GM18867 (cell line): ENCODE data around the gene SLC16A4.

Source experiments
- ATAC-seq: cut with Tn5 transposase; IDR thresholded peaks from one replicate; pipeline ENCODE4 v1.9.1; 2021; ENCODE audit warnings: mild to moderate bottlenecking, moderate library complexity; ENCODE audit not compliant: unreplicated experiment

Gene SLC16A4

DNA sequence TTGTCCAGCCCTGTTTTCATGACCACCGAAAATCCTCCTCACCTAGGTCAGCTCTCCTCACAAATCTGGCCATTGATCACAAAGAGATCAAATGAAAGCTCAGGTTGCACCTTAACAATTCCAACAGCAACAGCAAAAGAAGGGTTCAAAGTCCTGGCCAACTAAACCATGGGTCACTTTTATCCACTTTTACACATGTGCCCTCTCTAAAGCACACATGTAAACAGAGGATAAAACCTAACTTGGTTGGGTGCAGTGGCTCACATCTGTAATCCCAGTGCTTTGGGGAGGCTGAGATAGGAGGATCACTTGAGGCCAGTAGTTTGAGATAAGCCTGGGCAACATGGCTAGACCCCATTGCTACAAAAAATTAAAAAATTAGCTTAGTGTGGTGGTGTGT lies 55.6 kb downstream of the SLC16A4 start:
- no peak for ATAC-seq

DNA sequence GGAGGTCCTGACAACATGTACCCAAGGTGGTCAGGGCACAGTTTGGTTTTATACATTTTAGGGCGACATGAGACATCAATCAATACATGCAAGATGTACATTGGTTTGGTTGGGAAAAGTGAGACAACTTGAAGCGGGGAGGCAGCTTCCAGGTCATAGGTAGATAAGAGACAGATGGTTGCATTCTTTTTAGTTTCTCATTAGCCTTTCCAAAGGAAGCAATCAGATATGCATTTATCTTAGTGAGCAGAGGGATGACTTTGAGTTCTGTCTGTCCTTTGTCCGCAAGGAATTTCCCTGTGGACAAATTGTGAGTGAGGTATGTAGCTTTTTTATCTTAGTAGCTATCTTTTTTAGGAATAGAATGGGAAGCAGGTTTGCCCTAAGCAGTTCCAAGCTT lies 62.1 kb downstream of the SLC16A4 start:
- ATAC-seq: no peak

DNA sequence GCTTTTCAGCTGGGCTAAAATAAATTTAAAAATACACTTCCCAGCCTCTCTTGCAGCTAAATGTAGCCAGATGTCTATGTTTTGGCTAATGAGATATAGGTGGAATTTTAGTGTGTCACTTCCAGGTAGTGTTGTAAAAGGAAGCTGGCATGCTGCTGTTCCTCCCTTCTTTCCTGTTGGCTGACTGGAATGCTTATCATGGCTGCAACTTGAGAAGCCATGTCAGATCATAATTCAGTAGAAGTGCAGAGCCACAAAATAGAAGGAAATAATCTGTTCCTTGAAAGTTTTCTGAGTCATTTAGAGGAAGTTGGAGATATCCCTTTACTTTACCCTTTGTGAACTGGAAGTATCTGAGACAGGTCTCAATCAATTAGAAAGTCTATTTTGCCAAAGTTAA lies 62.6 kb downstream of the SLC16A4 start:
- ATAC-seq: no peak

DNA sequence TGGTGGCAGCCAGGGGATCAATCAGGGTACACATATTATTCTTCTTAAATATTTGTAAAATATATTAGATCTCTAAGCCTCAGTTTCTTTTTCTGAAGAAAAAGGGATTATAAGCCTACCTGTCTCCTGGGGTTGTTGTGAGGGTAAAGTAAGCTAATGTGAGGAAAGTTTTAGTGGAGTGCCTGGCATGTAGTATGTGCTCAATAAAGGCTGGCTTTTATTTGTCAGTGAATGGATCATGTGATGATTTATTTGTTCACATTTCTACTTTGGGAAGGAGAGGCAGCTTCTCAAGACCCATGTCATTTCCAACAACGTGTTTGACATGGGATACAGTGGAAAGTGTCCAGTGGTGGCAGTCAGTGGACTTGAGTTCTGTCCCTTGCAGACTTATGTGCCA lies 64.0 kb downstream of the SLC16A4 start:
- ATAC-seq: no peak

DNA sequence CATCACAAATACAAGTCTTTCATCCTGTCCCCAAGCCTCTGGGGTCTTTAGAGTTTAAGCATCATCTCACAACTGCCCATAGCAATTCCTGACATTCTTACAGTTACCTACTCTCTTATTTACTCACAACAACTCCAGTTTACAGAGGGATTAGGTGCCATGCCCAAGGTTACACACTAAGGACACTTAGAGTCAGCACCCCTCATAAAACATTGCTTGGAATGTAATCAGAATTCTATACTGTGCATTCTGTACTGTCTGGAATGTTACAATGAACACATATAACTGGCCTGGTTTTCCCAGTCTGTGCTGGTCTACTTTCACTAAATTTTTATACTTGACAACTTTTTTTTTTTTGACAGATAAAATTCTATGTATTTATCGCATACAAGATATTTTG lies 66.2 kb downstream of the SLC16A4 start:
- no peak for ATAC-seq

DNA sequence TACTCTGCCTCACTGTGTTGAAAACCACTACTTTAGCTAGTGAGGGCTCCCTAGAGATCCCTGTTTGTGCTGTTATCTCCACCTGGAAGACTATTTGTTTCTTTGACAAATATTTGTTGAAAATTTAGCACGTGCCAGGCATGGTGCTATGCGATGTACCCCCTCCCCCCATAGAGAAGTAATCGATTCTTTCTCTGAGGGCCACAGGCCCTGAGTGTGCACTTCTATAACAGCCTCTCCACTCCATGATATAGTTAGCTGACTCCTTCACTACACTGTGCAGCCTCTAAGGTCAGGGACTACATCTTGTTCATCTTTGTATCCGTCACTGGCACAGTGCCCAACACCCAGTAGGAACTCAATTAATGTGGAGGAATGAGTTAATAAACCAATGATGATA lies 69.0 kb downstream of the SLC16A4 start:
- no peak for ATAC-seq

DNA sequence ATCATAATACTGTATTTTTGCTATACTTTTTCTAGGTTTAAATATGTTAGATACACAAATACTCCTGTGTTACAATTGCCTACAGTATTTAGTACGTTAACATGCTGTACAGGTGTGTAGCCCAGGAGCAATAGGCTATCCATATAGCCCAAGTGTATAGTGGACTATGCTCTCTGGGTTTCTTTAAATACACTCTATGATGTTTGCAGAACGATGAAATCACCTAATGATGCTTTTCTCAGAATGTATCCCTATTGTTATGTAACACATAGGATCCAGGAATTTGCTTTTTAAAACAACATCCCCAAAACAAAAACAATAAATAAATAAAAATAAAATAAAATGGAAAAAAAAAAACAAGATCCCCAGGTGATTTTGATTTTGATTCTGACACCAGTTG lies 69.8 kb downstream of the SLC16A4 start:
- ATAC-seq: no peak

DNA sequence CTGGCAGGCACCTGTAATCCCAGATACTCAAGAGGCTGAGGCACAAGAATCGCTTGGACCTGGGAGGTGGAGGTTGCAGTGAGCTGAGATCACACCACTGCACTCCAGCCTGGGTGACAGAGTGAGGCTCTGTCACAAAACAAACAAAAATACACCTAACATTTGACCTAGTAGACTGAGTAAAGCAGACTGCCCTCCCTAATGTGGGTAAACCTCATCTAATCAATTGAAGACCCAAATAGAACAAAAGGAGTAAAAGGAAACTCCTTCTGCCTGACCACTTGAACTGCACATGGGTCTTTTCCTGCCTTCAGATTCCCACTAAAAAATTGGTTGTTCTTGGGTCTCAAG lies 70.7 kb downstream of the SLC16A4 start:
- ATAC-seq: no peak

DNA sequence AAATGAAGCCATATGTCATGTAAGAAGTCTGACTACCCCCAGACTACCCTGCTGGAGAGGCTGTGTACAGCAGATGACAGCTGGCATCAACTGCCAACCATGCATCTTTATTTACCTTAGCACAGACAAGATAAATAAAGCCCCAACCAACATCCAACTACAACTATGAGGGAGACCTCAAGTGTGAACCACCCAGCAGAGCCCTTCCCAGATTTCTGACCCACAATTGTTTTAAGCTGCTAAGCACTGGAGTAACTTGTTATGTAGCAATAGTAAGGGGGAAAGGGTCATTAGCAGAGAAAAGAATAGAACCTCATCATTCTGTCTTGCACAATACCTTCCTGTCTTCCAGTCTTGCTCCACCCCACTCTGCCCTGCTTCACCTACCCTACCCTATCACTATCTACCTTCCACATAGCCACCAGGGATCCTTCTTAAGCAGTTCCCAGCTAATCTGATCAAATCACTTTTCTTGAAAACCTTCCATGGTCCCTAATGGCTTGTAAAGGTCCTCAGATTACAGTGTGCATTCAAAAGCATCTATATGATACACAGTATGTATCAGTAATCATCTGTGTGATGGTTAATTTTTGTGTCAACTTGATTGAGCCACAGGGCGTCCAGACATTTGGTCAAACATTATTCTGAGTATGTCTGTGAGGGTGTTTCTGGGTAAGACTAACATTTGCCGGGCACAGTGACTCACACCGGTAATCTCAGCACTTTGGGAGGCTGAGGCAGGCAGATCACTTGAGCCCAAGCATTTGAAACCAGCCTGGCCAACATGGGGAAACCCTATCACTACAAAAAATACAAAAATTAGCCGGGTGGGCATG lies 71.3 kb downstream of the SLC16A4 start:
- ATAC-seq: no peak

DNA sequence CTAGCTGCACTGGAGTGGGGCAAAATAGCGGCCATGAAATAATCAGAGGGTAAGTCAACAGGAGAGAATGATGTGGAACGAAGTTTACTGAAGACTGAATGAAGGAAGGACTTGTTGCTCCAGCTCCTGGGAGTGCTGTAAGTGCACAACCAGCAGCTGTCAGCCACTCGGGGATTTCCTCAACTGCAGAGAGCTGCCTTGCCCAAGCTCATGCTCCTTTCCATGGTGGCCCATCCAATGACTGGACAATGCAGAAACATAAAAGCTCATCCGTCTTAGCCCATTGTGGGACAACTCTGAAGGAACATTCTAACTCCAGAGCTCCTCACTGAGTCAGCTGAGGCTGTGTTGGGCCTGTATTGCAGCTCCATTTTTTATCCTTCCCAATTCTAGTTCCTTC lies 72.8 kb downstream of the SLC16A4 start:
- ATAC-seq: no peak

DNA sequence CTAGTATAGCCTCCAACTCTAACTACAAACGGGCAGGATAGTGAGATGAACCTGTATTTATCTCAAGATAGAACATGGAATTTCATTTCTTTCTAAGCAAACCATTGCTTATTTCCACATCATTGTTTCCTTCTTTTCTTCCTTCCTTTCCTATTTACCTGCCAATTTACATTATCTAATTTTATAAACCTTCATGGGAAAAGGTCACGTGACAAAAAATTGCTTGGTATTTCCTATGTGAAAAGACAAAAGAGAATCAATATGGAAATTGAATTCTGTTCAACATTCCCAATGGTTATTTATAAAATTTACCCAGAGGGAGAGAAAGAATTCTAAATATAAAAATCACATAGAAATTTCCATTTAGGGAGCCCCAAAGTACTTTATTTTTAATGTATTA lies 74.1 kb downstream of the SLC16A4 start:
- no peak for ATAC-seq
